Measurements from ENCODE around the gene SUGCT. TPM values are rescaled to one million over a fixed set of nuclear protein-coding genes. Genes with fewer than 3 reads are reported as not detected.
"Not testable (repeated sequence)": the region's sequence is repeated elsewhere in the genome, so short reads cannot be mapped to it uniquely, and the experiment has no call there.

The SUGCT gene
- polyA plus RNA-seq, 5 donors = 2.3 to 4.6 (median 3.2) TPM

DNA sequence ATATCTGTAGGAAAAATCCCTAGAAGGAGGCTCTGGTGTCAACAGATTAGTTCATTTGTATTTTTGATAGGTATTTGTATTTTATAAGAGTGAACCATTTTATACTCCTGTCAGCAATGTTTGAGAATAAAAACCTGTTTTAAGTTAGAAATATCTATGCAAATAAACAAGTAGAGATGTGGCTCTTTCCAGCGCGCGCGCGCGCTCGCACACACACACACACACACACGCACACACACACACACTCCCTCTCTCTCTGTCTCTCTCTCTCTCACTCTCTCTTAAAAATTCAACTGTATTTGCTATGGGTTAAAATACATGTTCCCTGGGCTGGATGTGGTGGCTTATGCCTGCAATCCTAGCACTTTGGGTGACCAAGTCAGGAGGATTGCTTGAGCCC is 113.9 kb downstream of the SUGCT start:
- DNase-seq = no peak

DNA sequence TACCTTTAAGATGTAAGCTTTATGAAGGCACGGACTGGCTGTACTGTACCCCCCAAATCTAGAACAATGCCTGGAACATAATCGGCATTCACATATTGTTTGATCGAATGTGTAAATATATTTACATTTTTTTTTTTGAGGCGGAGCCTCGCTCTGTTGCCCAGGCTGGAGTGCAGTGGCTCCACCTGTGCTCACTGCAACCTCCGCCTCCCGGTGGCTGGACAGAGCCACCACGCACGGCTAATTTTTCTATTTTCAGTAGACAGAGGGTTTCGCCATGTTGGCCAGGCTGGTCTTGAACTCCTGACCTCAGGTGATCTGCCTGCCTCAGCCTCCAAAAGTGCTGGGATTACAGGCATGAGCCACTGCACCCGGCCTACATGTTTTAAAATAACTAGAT is 118.6 kb downstream of the SUGCT start:
- DNase-seq = not testable (repeated sequence)

DNA sequence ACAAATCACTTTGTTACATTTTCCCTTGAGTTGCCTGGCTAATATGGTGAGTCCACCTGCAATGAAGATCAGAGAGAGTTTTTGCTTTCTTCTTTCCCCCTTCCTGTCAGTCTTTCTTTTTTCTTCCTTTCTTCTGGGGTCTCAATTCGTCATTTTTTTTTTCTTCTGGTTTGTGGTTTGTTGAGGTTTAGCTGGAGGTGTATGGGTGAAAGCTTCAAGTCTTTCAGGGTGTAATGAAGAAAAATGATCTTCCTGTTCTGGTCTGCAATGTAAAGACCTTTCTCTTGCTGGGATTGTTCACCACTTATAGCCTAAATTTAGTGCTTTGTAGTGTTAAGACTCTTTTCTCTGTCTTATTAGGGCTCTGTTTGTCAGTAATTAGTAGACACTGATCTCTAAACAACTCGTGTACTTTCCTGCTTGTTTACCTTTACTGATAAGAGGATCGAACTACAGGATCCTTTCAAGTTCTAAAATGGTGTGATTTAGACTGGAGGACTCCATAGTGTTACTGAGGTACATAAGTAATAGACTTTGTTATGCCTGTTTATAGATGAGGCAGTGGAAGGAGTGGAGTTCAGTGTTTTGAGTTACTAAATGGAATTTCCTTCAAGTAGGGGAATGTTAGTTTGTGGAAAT is 129.1 kb downstream of the SUGCT start:
- no peak for DNase-seq

DNA sequence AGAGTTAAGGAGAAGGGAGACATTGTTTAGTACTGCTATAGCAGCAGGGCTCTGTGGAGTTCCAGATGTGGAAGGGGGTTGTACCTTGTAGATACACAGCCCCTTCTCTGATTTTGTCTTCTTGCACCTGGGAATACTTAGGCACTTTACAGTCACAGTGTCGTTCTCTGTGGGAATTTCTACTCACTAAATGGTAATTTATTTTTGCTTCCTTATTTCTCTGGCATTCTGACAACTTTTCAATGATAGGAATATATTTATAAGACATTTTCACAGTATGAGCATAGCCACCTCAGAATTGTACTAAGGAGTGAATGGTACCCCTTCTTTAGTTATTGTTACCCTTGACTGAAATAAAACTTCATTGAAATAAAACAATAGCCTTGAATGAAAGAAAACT is 132.8 kb downstream of the SUGCT start:
- no peak for DNase-seq

DNA sequence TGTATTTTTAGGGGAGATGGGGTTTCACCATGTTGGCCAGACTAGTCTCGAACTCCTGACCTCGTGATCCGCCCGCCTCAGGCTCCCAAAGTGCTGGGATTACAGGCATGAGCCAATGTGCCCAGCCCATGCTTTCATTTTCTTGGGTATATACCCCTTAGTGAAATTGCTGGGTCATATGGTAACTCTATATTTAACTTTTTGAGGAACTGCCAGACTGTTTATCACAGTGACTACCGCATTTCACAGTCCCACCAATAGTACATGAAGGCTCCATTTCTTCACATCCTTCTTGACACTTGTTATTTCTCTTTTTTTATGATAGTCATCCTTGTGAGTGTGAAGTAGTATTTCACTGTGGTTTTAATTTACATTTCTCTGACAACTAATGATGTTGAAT is 134.0 kb downstream of the SUGCT start:
- DNase-seq = not testable (repeated sequence)

DNA sequence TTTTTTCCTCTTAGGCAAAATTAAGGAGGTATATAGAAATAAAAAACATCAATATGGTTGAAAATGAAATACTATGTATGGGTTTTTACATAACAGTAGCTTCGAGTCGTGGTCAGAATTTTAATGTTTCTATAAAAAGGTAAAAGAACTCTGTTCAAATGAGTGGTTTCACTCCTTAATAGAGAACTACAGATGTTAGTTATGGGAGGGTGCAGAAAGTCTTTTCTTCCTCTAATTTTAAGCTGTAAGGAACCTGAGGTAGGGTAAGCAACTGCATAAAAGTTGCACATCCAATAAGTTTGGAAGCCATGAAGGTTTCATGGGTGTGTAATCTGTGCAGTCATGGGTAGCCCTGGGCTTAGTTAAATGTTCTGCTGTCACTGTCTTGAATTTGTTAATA is 141.3 kb downstream of the SUGCT start:
- DNase-seq = no peak

DNA sequence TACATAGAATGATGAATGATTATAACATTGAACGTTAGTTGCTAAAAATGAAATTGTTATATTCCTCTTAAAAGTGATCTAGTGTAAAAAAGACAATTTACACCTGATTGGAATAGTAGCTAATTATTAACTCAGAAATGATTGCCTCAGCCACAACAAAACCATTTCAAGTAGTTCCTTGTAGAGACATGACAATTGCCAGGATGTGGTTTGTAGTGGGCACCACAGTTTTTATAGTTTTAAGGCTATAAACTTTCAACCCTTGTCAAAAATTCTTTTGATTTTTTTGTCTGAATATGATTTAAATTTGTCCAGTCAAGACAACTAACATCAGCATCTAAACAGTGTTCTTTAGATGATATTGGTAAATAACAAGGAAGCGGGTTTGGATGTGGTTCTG is 145.2 kb downstream of the SUGCT start:
- no peak for DNase-seq

DNA sequence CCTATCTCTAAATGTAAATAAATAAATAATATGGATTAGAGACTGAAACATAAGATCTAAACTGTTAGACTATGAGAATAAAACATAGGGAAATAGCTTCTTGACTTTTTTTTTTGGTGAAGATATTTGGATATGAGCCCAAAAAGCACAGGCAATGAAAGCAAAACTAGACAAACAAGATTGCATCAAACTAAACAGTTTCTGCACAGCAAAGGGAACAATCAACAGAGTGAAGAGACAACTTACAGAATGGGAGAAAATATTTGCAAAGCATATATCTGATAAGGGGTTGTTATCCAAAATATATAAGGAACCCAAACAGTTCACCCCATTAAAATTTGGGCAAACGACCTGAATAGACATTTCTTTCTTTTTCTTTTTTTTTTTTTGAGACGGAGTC is 148.1 kb downstream of the SUGCT start:
- no peak for DNase-seq

DNA sequence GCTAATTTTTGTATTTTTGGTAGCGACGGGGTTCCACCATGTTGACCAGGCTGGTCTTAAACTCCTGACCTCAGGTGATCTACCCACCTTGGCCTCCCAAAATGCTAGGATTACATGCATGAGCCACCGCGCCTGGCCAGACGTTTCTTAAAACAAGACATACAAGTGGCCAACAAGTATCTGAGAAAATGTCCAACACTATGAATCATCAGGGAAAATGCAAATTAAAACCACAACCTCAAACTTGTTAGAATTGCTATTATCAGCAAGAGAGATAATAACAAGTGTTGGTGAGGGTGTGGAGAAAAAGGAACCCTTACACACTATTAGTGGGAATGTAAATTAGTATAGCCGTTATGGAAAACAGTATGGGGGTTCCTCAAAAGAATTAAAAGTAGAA is 148.6 kb downstream of the SUGCT start:
- no peak for DNase-seq

DNA sequence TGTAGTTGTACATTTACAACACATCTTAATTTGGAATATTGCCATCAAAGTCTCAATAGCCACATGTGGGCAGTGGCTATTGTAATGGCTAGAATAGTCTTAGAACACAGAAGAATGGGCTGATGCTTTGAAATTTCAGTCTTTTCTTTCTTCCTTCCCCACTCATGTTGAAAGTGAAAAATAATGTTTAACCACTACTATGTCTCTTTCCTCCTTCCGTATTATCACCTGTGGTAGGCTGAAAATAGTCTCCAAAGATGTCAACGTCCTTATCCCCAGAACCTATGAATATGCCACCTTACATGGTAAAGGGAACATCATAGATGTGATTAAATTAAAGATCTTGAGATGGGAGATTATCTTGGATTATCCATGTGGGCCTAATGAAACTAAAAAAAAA is 154.0 kb downstream of the SUGCT start:
- no peak for DNase-seq

DNA sequence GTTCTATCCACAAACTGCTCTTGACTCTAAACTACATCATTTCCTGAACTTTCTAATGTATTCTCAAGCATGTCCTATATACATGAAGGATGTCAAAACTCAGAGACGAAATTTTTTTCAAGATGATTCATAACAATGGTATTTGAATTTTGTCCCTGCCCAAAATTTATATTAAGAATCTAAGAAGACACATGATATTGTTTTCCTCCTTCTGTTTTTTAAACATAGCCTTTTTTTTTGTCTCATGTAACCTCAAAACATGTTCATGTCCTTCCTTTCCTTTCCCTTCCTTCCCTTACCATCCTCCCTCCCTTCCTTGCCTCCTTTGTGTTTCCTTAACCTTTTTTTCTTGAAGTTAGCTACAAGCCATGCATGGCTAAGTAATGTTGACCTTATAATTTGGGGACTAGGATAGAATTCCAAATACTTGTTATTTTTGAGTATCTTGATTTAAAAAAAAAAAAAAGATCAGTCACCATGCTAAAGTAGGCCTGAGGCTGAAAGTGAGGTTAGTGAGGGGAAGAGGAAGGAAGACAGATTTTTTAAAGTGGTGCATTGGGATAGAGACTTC is 163.0 kb downstream of the SUGCT start:
- DNase-seq = no peak

DNA sequence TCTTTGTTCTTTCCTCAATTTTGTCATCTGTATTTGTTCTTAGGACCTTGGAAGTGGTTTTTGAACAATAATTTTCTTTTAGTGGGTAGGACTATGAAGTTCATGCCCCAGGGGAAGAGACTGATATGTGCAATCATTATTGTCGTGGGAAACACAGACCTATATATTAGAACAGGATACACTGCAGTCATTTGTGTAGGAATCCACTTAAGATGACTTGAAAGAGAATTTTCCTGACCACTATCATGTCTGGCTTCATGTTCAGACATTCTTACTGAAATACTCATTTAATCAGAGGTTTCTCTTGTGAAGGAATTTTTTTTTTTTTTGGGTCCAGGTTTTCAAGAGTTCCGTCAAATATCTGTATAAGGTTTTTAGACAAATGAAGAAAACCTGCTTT is 163.6 kb downstream of the SUGCT start:
- DNase-seq = no peak

DNA sequence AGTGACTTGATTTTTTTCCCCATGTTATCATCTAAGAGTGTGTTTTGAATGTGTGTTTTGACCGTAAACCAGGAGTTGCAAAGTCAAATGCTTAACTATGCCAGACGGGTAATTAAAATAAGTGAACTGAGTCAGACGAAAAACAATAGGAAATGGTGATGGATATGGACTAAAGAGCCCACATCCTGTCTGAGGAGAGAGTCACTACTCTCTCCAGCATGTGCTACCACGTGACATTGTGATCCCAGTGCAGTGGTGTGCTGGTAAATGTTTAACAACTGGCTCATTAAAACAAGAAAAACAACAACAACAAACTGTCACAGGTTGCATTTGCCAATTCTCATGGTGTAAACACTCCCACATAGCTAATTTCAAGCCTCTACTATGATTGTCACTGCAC is 164.3 kb downstream of the SUGCT start:
- DNase-seq = no peak

DNA sequence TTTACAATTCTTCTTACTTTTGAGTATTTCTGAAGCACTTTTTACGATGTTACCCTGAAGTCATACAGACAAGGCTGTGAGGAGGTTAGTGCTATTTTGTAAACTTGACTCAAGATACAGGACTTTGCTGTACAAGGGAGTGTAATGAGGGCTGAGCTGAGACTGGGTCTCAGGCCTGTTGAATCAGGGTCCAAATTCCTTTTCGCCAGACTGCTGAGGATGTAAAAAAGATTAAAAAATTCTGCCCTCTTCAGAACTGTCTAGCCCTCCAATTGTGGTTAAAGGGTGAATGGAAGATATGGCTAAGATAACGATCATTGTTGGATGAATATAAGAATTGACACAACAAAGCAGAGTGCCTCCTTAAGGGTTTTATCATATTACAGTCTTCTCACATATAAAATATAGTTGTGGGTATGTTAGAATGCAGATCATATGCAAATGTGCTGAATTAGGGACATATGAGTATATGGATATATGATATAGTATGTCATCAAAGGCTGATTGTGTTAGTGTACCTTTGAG is 165.4 kb downstream of the SUGCT start:
- DNase-seq = no peak

DNA sequence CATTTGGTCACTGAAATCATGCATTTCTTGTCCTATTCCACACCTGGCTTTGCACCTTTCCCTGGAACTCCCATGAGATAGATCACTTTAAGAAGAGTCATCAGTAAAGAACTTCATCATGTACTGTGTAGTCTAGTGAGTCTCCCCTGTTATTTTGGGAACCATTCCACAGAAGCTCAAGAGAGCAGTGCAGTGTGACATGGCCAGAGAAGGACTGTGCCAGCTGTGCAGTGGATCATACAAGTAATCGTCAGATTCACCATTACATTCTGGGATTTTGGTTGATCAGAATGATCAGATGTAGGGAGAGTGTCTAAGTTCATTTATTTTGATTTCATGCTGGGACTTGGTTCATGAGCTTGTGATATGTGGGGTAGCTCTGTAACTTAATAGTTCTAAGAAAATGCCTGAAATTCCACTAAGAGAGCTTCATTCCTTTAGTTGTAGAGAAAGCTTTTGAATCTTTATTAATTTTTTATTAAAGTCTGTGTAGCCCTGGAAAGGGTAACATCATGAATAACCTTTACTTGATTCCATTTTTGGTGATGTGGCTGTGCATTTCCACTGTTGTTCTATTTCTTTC is 166.8 kb downstream of the SUGCT start:
- DNase-seq = no peak

DNA sequence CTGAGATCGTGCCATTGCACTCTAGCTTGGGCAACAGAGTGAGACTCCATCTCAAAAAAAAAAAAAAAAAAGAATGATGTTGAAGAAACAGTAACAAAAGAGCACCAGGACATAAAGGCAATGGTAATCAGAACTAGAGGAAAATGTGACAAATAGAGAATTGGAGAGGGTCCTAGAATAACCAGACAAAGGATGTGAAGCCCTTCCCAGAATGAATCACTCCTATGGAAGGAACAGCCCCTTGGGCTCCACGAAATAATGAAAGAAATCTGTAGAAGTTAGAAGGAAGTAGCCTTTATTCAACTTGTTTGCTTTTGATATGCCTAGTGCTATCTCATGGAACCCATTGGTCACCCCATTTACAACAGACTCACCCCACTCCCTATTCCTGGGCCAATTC is 169.2 kb downstream of the SUGCT start:
- DNase-seq = no peak

DNA sequence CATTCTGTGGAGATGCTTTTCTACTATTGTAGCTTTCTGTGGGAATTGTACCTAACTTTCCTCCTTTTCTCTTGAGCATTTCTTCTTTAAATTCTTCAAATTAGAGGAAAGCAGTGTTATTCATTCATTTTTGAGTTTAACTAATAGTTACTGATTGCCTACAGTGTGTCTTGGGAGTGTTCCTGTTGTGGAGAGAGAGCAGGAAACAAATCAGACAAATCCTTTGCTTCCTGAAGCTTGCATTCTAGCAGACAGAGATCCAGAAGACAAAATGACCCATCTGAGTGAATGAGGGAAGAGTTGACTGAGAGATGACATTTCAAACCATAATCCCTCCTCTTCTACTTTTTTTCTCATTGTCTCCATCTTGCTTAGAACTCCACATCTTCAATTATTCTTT is 170.4 kb downstream of the SUGCT start:
- DNase-seq = no peak

DNA sequence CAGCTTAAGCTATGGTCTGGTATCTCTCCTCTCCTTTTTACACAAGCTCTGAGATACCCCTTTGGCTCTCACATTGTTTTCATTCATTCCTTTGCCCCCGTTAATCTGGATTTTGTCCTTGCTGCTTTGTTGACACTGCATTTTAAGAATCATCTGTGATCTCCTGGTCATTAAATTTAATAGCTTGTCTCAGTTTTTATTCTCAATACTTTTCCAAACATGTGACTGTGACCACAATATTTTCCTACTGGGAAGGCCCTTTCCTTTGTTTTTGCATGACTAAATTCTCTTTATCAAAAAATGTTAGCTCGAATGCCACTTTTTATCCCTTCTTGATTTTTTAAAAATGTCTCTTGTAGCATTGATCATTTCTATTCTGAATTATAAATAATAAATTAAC is 171.2 kb downstream of the SUGCT start:
- DNase-seq = no peak

DNA sequence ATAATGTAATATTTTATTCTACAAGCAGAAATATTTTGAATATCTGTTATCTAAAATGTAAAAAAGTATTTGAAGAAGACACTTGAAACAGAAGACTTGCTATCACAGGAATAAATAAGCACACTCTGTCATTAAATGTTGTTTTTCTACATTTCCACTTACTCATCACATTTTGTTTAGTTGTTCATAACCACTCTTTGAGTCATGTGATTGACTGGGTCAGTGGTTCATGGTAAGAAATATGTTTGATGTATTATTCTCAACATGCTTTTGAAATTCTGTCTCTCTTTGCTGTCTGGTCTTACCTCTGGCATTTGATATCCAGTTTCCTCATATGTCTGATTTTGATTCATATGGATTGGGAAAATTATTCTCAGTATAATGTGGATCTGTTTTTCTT is 171.8 kb downstream of the SUGCT start:
- DNase-seq = no peak

DNA sequence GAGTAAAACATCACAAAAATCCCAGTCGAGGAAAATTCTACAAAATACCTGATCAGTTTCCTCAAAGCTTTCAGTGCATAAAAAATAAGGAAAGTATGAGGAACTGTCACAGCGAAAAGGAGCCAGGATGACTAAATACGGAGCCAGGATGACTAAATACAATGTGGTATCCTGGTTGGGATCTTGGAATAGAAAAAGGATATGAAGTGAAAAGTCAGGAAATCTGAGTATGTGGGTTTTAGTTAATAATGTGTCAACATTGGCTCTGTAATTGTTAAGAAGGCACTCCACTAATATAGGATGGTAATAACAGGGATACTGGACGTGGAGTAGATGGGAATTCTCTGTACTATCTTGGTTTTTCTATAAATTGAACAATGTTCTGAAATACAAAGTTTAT is 175.5 kb downstream of the SUGCT start:
- no peak for DNase-seq

DNA sequence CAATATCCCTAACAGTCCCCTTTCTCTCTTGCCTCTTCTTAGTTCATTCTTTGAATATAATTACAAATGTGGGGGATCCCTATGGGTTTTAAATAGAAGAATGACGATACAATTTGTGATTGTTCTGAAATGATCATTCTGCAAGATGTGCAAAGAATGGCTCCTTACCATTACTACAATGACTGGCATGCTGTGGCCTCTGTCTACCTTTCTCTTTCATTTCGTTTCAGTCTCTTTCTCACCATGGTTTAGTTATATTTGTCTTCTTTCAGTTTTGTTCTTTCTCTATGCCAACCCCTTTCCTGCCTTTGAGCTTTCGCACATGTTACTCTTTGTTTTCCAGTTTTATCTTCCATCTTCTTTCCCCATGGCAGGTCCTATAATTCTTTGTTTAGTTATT is 176.5 kb downstream of the SUGCT start:
- DNase-seq = no peak

DNA sequence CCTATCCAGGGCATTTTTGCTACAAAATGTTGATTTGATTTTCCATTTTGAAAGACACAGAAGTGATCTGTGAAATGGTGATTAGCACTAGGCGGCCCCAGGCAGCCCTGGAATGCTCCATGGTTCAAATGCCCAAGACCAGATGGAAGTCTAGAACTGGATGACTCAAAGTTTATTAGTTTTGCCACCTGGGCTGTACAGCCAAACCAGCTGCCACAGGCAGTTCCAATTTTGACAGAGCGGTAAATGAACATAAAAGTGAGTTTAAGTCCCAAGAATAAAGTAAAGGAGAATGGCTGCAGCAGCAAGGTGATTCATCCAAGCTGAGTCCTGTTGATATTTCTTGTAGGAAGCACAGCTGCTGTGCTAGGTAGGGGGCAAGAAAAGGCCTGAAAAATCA is 180.5 kb downstream of the SUGCT start:
- no peak for DNase-seq

DNA sequence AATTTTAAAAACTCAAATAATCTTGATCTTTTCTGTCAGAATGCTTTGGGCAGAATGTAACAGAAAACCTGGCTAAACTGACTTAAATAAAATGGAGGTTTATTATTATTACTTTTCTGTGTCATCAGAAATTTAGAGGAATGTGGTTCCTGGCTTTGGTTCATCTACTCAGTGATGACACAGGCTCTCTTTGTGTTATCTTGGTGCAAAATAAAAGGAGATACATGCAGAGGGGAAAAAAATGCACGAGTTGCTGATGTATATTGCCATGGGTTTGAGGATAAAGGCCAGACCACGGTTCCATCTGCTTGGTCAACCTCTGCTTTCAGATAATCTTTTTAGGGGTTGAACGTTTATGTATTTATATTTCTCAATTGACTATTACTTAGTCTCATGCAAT is 181.4 kb downstream of the SUGCT start:
- DNase-seq = no peak

DNA sequence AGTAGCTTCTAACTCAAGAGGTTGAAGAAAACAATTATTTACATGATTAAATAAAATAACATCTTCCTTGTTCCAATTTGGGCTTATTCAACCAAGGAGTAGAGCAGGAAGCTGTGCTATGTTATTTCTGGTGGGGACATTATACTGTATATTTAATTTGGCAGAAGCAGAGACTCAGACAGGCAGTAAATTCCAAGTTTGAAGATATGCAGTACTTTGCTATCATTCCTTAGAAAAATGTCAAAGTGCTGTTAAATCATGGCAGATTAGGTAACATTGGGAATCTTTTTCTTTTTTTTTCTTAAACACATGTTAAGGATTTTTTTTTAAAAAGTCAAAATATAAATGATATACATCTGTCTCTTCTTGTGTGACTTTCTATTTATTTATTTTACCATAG is 190.1 kb downstream of the SUGCT start:
- DNase-seq = no peak
